ENCODE data around the gene DNAJB9. TPM values are rescaled to one million over a fixed set of nuclear protein-coding genes. Genes with fewer than 3 reads are reported as not detected.

The DNAJB9 gene
- total and polyA plus RNA-seq, 2 experiments from 2014 or later: 7.3 to 16.0 TPM

GRCh38 chr7:108575156-108575555, 5.5 kb downstream of the DNAJB9 start:
- Mint-ChIP-seq H3K9me3 (peaks cover 16% of the 10 kb centered on the region), H3K27ac (no peak overlapping the region), H3K36me3 (ENCODE audit: low read depth) (peaks cover 58% of the 10 kb centered on the region), H3K4me3 (no peak overlapping the region), H3K4me1 (peaks cover 9% of the 10 kb centered on the region; the same call in 2 of the 3 replicates), H3K27me3 (ENCODE audit: insufficient read depth, low read depth, poor library complexity) (peaks cover 4% of the 10 kb centered on the region)
- DNase-seq (ENCODE audit: low spot score): no peak
- Histone ChIP-seq H3K27me3 (ENCODE audit: insufficient read depth) (no peaks in the 10 kb centered on the region), H3F3A (replicated peaks; ENCODE audit: low read depth) (no peaks in the 10 kb centered on the region), H3K27ac (ENCODE audit: low read depth) (no peak overlapping the region), H4K20me1 (replicated peaks; ENCODE audit: insufficient read depth) (0 out of 2 replicates have a peak, but pooled peaks cover 6% of the 10 kb centered on the region), H3K4me3 (no peak overlapping the region), H2AFZ (no peak overlapping the region), H3K36me3 (ENCODE audit: insufficient read depth) (peaks cover 13% of the 10 kb centered on the region), H3K79me2 (replicated peaks; ENCODE audit: insufficient read depth) (peaks cover 36% of the 10 kb centered on the region), H3K4me2 (no peak overlapping the region), H3K4me1 (ENCODE audit: insufficient read depth) (no peaks in the 10 kb centered on the region), H3K9me2 (ENCODE audit: insufficient read depth) (no peaks in the 10 kb centered on the region)
- no peak for ATAC-seq
- TF ChIP-seq ETS1 (IDR thresholded peaks at IDR 0.05) (no peak), NANOG (IDR thresholded peaks at IDR 0.05; ENCODE audit: borderline replicate concordance) (no peak), EZH2 (IDR thresholded peaks at IDR 0.05; ENCODE audit: low read depth, unreplicated experiment) (no peak), JUNB (IDR thresholded peaks at IDR 0.05; ENCODE audit: unreplicated experiment) (no peak), ZNF331 (CRISPR knock-in tag; IDR thresholded peaks at IDR 0.05; ENCODE audit: low read depth) (no peak), ZNF462 (CRISPR knock-in tag; IDR thresholded peaks at IDR 0.05) (no peak), ZNF114 (CRISPR knock-in tag; IDR thresholded peaks at IDR 0.05) (no peak), STAT1 (IDR thresholded peaks at IDR 0.05; ENCODE audit: unreplicated experiment) (no peak), CREB1 (CRISPR knock-in tag; IDR thresholded peaks at IDR 0.05; ENCODE audit: low read depth) (no peak), POLR2AphosphoS5 (IDR thresholded peaks at IDR 0.05; ENCODE audit: low read depth) (no peak), EZH2phosphoT487 (IDR thresholded peaks at IDR 0.05; ENCODE audit: unreplicated experiment) (no peak)
- TF ChIP-seq, protein P1, sequence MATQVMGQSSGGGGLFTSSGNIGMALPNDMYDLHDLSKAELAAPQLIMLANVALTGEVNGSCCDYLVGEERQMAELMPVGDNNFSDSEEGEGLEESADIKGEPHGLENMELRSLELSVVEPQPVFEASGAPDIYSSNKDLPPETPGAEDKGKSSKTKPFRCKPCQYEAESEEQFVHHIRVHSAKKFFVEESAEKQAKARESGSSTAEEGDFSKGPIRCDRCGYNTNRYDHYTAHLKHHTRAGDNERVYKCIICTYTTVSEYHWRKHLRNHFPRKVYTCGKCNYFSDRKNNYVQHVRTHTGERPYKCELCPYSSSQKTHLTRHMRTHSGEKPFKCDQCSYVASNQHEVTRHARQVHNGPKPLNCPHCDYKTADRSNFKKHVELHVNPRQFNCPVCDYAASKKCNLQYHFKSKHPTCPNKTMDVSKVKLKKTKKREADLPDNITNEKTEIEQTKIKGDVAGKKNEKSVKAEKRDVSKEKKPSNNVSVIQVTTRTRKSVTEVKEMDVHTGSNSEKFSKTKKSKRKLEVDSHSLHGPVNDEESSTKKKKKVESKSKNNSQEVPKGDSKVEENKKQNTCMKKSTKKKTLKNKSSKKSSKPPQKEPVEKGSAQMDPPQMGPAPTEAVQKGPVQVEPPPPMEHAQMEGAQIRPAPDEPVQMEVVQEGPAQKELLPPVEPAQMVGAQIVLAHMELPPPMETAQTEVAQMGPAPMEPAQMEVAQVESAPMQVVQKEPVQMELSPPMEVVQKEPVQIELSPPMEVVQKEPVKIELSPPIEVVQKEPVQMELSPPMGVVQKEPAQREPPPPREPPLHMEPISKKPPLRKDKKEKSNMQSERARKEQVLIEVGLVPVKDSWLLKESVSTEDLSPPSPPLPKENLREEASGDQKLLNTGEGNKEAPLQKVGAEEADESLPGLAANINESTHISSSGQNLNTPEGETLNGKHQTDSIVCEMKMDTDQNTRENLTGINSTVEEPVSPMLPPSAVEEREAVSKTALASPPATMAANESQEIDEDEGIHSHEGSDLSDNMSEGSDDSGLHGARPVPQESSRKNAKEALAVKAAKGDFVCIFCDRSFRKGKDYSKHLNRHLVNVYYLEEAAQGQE (IDR thresholded peaks at IDR 0.05; ENCODE audit: unreplicated experiment): no peak
- TF ChIP-seq, protein P2, sequence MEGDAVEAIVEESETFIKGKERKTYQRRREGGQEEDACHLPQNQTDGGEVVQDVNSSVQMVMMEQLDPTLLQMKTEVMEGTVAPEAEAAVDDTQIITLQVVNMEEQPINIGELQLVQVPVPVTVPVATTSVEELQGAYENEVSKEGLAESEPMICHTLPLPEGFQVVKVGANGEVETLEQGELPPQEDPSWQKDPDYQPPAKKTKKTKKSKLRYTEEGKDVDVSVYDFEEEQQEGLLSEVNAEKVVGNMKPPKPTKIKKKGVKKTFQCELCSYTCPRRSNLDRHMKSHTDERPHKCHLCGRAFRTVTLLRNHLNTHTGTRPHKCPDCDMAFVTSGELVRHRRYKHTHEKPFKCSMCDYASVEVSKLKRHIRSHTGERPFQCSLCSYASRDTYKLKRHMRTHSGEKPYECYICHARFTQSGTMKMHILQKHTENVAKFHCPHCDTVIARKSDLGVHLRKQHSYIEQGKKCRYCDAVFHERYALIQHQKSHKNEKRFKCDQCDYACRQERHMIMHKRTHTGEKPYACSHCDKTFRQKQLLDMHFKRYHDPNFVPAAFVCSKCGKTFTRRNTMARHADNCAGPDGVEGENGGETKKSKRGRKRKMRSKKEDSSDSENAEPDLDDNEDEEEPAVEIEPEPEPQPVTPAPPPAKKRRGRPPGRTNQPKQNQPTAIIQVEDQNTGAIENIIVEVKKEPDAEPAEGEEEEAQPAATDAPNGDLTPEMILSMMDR (conservative IDR thresholded peaks at IDR 0.05; ENCODE audit: low read depth in 2 of 2): no peak
